Mucosa of descending colon (tissue), 3 donors: ENCODE data around the gene NME4. TPM values are rescaled to one million over a fixed set of nuclear protein-coding genes. Genes with fewer than 3 reads are reported as not detected.
A peak's percentile ranks its signal among the peaks of the same experiment; 100 is the strongest.

Experiments used
- ATAC-seq: fragments of 200-7000 bp; cut with Tn5 transposase; one replicate; pipeline ENCODE4 v1.9.1; 2020; ENCODE audit warnings: mild to moderate bottlenecking, moderate library complexity
- DNase-seq, 3 donors: peaks; one replicate each; pipeline ENCODE4 v3.0.0-alpha.2; 2020
- H3K36me3 ChIP-seq: fragments of 200-600 bp; one replicate; pipeline ENCODE4 v1.8.0; 2021; ENCODE audit warnings: low read depth, mild to moderate bottlenecking
- H3K4me1 ChIP-seq: fragments of 200-600 bp; one replicate; pipeline ENCODE4 v1.8.0; 2021; ENCODE audit warnings: low read depth, mild to moderate bottlenecking
- H3K4me3 ChIP-seq: fragments of 200-600 bp; one replicate; pipeline ENCODE4 v1.8.0; 2021; ENCODE audit warnings: mild to moderate bottlenecking
- H3K9me3 ChIP-seq: fragments of 200-600 bp; one replicate; pipeline ENCODE4 v1.8.0; 2021; ENCODE audit warnings: mild to moderate bottlenecking
- CTCF ChIP-seq: fragments of 200-600 bp; IDR thresholded peaks from one replicate; pipeline ENCODE4 v1.8.0; 2022; ENCODE audit warnings: antibody characterized with exemption, mild to moderate bottlenecking
- intact Hi-C, 2 donors: fragments of 100-400 bp; cut with DNase I in 1 of 2; cut with micrococcal nuclease in 1 of 2; formaldehyde crosslinking; loops; one replicate each; pipeline versions ENCODE4 v1.11.0 to v1.11.1; 2022; cut with DNase I, micrococcal nuclease
- total RNA-seq, 3 donors: library from RNA; stranded (reverse); fragmentation: NEBNext Ultra II Directional in 2 of 3; extraction: Animal tissue kit (Norgen Biotek cat#: 25700) in 2 of 3; gene quantifications; one replicate each; pipeline versions ENCODE4 v1.2.1 to v1.2.4, GENCODE V29; 2021 to 2023
- donor health status: DM: no; HTN: no; CAD: no; lungs with moderate emphysema.
- donor health status: DM: no; HTN: no; CAD: no.
- donor health status: DM: no; HTN: yes; CAD: no.

Gene NME4
- total RNA-seq, 3 donors from 2014 or later = 24.5 to 125 (median 43.6) TPM

GRCh38 chr16:424033-424622 is 27.1 kb downstream of the NME4 start:
- peak in 1 of 3 donors; percentile 55 for DNase-seq
- peak; percentile 32 for ATAC-seq
- Histone ChIP-seq H3K36me3 (no peaks in the 10 kb centered on the region), H3K4me1 (peaks cover 21% of the 10 kb centered on the region), H3K4me3 (no peak overlapping the region), H3K9me3 (no peaks in the 10 kb centered on the region)
- TF ChIP-seq CTCF = no peak
- intact Hi-C loops = no loop called here

GRCh38 chr16:424623-425081 is 27.7 kb downstream of the NME4 start:
- no peaks in the 10 kb centered on the region for H3K9me3 ChIP-seq
- no peak overlapping the region for H3K4me3 ChIP-seq
- H3K4me1 ChIP-seq = peaks cover 21% of the 10 kb centered on the region
- H3K36me3 ChIP-seq = no peaks in the 10 kb centered on the region
- intact Hi-C loops = no loop called here
- no peak for TF ChIP-seq CTCF
- DNase-seq (peak in 2 of 3 donors; percentile 41 to 70), ATAC-seq (peak; percentile 55)

- no peak for TF ChIP-seq CTCF
- Histone ChIP-seq H3K4me3 (peak within 1 kb of the TSS; percentile 21), H3K4me1 (peaks cover 21% of the 10 kb centered on the region), H3K9me3 (no peaks in the 10 kb centered on the region), H3K36me3 (no peaks in the 10 kb centered on the region)
- intact Hi-C loops = no loop called here
- DNase-seq = peak; percentile 85 to 86 (median 85)
- ATAC-seq = peak; percentile 93
Observed at GRCh38 chr16:425082-425718, 28.2 kb downstream of the NME4 start, which contains the start of gene RAB11FIP3. TSS of gene RAB11FIP3 (plus strand) at chr16:425649. CDS start at chr16:426007, 358 bp downstream.

GRCh38 chr16:425740-426114 is 28.7 kb downstream of the NME4 start:
- intact Hi-C loops = no loop called here
- no peaks in the 10 kb centered on the region for H3K9me3 ChIP-seq
- H3K4me3 ChIP-seq = peak overlapping the region; percentile 21
- no peaks in the 10 kb centered on the region for H3K36me3 ChIP-seq
- no peak for TF ChIP-seq CTCF
- DNase-seq (no peak), ATAC-seq (peak; percentile 48)
- H3K4me1 ChIP-seq = peaks cover 21% of the 10 kb centered on the region

GRCh38 chr16:426115-426905 is 29.3 kb downstream of the NME4 start:
- Histone ChIP-seq H3K4me1 (peaks cover 21% of the 10 kb centered on the region), H3K36me3 (no peaks in the 10 kb centered on the region), H3K9me3 (no peaks in the 10 kb centered on the region), H3K4me3 (peak overlapping the region; percentile 21)
- intact Hi-C loops = no loop called here
- DNase-seq = peak in 2 of 3 donors; percentile 25 to 48
- ATAC-seq = peak; percentile 12
- TF ChIP-seq CTCF = no peak
